Activated naive CD4-positive, alpha-beta T cell treated with anti-CD3 and anti-CD28 coated beads, Interleukin-2, amount 10 ng/mL, durations not matched to agents 7 days and 5 days (primary cell): ENCODE measurements around the gene FBXL14.

Source experiments
- CTCF ChIA-PET: fragments of 350-600 bp; sonication (Branson Sonifier 250); formaldehyde crosslinking; loops from one replicate; lab custom pipeline; 2021; ENCODE audit warnings: antibody characterized with exemption; lab: Charles Lee
- DNase-seq: peaks from one replicate; pipeline ENCODE4 v3.0.0-alpha.2; 2020
- H3K27ac Mint-ChIP-seq: one replicate; pipeline ENCODE4 v1.8.0; 2021; ENCODE audit warnings: mild to moderate bottlenecking, moderate library complexity, mixed read lengths
- H3K27me3 Mint-ChIP-seq: one replicate; pipeline ENCODE4 v1.8.0; 2021; ENCODE audit warnings: mild to moderate bottlenecking, mixed read lengths
- H3K36me3 Mint-ChIP-seq: one replicate; pipeline ENCODE4 v1.8.0; 2021; ENCODE audit warnings: mixed read lengths
- H3K4me1 Mint-ChIP-seq: one replicate; pipeline ENCODE4 v1.8.0; 2021; ENCODE audit warnings: mixed read lengths
- H3K4me3 Mint-ChIP-seq: one replicate; pipeline ENCODE4 v1.8.0; 2021; ENCODE audit warnings: mild to moderate bottlenecking, moderate library complexity, mixed read lengths
- H3K9me3 Mint-ChIP-seq: one replicate; pipeline ENCODE4 v1.8.0; 2021; ENCODE audit warnings: mixed read lengths

FBXL14 gene

GRCh38 chr12:1580526-1580925 is 13.9 kb downstream of the FBXL14 start:
- Mint-ChIP-seq H3K9me3 (no peaks in the 10 kb centered on the region), H3K4me3 (no peak overlapping the region), H3K27me3 (peaks cover 7% of the 10 kb centered on the region), H3K4me1 (peaks cover 6% of the 10 kb centered on the region), H3K27ac (no peak overlapping the region), H3K36me3 (no peaks in the 10 kb centered on the region)
- CTCF ChIA-PET: interaction anchor here (1.1 to 9.6 kb wide), 3 partner anchors 24 to 1011 kb away, joined by 3 to 210 read pairs (median 3); no protein-coding TSS in a partner anchor
- DNase-seq: no peak

- CTCF ChIA-PET: interaction anchor here (1.1 to 9.6 kb wide), 2 partner anchors 462 to 1010 kb away, joined by 3 to 210 read pairs; no protein-coding TSS in a partner anchor
- Mint-ChIP-seq H3K4me1 (peaks cover 6% of the 10 kb centered on the region), H3K9me3 (no peaks in the 10 kb centered on the region), H3K27me3 (peaks cover 9% of the 10 kb centered on the region), H3K27ac (no peak overlapping the region), H3K36me3 (no peaks in the 10 kb centered on the region), H3K4me3 (no peak overlapping the region)
- DNase-seq: no peak
These were observed 14.5 kb downstream of the FBXL14 start for GRCh38 chr12:1579651-1580435.

DNA sequence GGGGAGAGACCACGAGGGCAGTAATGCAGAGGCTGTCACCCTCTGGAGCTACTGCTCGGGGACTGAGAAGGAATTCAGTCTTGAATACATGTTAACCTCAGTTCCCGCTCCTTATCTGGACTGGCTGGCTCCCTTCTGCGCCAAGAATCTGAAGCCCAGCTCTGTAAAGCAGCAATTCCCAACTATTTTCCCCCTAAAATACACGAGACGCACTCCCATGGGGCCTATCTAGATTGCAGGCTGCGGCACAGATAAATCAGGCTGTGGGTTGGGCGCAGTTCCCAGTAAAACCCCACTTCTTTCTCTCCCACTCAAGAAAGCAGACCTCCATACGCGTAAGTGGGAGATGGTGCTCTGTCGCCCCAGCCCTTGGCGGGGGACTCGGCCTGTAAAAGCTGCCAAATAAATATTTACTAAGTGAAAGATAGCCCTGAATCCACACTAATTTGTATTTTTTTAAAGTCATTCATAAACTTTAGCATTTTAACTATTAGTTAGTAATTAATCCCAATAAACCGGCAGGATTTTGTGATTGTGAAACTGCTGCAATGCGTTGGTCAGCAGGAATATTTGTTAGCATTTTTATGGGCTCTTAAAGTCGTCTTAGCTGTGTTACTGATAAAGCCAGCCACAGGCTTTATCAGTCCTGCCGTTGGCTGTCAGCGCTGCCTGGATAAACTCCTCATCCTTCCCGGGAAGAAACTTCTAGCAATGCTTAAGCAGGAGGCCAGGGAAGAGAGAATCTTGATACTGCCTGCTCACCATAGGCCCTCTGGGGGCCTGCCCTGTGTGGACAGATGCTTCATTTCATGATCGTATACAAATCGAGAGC is 17.8 kb downstream of the FBXL14 start:
- no peak for DNase-seq
- Mint-ChIP-seq H3K9me3 (no peaks in the 10 kb centered on the region), H3K4me3 (no peak overlapping the region), H3K36me3 (no peaks in the 10 kb centered on the region), H3K27me3 (peaks cover 16% of the 10 kb centered on the region), H3K4me1 (no peaks in the 10 kb centered on the region), H3K27ac (no peak overlapping the region)
- CTCF ChIA-PET: interaction anchor here (0.6 to 9.6 kb wide), 2 partner anchors 104 to 458 kb away, joined by 5 to 210 read pairs; no protein-coding TSS in a partner anchor

- no peak for DNase-seq
- Mint-ChIP-seq H3K36me3 (no peaks in the 10 kb centered on the region), H3K9me3 (no peaks in the 10 kb centered on the region), H3K27me3 (peaks cover 16% of the 10 kb centered on the region), H3K4me3 (no peak overlapping the region), H3K4me1 (no peaks in the 10 kb centered on the region), H3K27ac (no peak overlapping the region)
- CTCF ChIA-PET: no interaction called here
These were observed 18.7 kb downstream of the FBXL14 start for GRCh38 chr12:1575408-1576401.

- Mint-ChIP-seq H3K4me3 (no peak overlapping the region), H3K36me3 (no peaks in the 10 kb centered on the region), H3K27me3 (peaks cover 22% of the 10 kb centered on the region), H3K27ac (no peak overlapping the region), H3K4me1 (no peaks in the 10 kb centered on the region), H3K9me3 (no peaks in the 10 kb centered on the region)
- no peak for DNase-seq
- CTCF ChIA-PET: no interaction called here
These were observed 19.5 kb downstream of the FBXL14 start for GRCh38 chr12:1574865-1575259.

- DNase-seq: no peak
- Mint-ChIP-seq H3K4me3 (no peak overlapping the region), H3K9me3 (no peaks in the 10 kb centered on the region), H3K27ac (no peak overlapping the region), H3K4me1 (no peaks in the 10 kb centered on the region), H3K27me3 (peaks cover 26% of the 10 kb centered on the region), H3K36me3 (no peaks in the 10 kb centered on the region)
- CTCF ChIA-PET: no interaction called here
These were observed 20.2 kb downstream of the FBXL14 start for GRCh38 chr12:1573960-1574864.

- H3K4me1 Mint-ChIP-seq: no peaks in the 10 kb centered on the region
- H3K4me3 Mint-ChIP-seq: no peak overlapping the region
- H3K9me3 Mint-ChIP-seq: no peaks in the 10 kb centered on the region
- CTCF ChIA-PET: no interaction called here
- H3K36me3 Mint-ChIP-seq: no peaks in the 10 kb centered on the region
- peaks cover 26% of the 10 kb centered on the region for H3K27me3 Mint-ChIP-seq
- H3K27ac Mint-ChIP-seq: no peak overlapping the region
- DNase-seq: no peak
These were observed 21.6 kb downstream of the FBXL14 start for GRCh38 chr12:1572731-1573130.

- CTCF ChIA-PET: no interaction called here
- Mint-ChIP-seq H3K36me3 (no peaks in the 10 kb centered on the region), H3K4me3 (no peak overlapping the region), H3K4me1 (no peaks in the 10 kb centered on the region), H3K27me3 (peaks cover 28% of the 10 kb centered on the region), H3K27ac (no peak overlapping the region), H3K9me3 (no peaks in the 10 kb centered on the region)
- no peak for DNase-seq
These were observed 26.5 kb downstream of the FBXL14 start for GRCh38 chr12:1567852-1568251.

DNA sequence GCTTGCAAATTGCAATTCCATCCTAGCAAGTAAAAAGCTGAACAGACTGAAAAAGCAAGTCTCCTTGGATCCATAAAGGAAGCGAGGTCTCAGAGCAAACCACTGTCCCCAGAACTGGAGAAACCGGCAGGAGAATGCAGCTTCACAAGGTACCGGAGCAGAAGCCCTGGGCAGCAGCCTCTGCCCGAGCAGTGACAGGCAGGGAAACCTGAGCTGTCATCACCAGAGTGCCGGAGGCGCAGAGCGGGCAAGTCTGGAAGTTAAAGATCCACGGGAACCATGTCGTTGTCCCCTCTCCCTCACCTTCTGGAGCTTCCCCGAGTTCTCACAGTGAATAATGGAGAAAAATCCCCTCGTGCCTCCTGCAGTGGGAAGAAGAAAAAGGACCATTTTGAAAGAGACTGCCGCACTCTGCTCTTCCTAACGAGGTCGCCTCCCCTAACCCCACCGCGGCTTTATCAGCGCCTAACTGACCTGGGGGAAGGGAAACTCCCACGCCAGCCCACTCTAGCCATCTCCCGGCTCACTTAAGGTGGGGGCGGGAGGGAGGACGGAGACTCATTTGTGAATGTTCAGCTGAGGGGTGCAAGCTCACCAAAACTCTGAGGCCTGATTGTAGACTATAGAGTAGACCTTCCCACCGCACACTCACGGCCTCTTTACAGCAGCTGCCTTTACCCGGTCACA is 27.8 kb downstream of the FBXL14 start:
- H3K4me1 Mint-ChIP-seq: no peaks in the 10 kb centered on the region
- H3K27me3 Mint-ChIP-seq: peaks cover 23% of the 10 kb centered on the region
- DNase-seq: no peak
- no peaks in the 10 kb centered on the region for H3K9me3 Mint-ChIP-seq
- H3K4me3 Mint-ChIP-seq: no peak overlapping the region
- no peak overlapping the region for H3K27ac Mint-ChIP-seq
- CTCF ChIA-PET: interaction anchor here (1.0 to 1.9 kb wide), 2 partner anchors 17 to 448 kb away, joined by 3 to 4 read pairs; no protein-coding TSS in a partner anchor
- no peaks in the 10 kb centered on the region for H3K36me3 Mint-ChIP-seq

DNA sequence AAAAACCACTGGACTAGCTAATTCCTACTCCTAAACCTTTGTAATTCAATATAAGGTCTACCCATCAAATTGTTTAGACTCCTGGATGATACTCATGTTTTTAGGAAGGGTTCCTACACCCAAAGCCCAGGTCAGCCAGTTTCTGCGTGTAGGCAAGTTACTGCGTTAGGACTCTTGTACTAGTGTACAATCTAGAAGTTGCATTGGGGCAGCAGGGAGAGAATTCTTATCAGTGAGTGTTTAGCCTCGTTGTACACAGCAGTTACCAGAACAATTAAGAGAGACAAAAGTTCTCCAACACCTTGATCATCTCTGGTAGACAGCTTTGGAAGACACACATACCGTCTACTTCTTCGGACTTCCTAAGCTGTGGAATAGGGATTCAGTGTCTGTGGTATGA is 29.2 kb downstream of the FBXL14 start:
- Mint-ChIP-seq H3K36me3 (no peaks in the 10 kb centered on the region), H3K27me3 (peaks cover 24% of the 10 kb centered on the region), H3K9me3 (no peaks in the 10 kb centered on the region), H3K4me1 (no peaks in the 10 kb centered on the region), H3K27ac (no peak overlapping the region), H3K4me3 (no peak overlapping the region)
- no peak for DNase-seq
- CTCF ChIA-PET: no interaction called here

- H3K36me3 Mint-ChIP-seq: no peaks in the 10 kb centered on the region
- H3K27ac Mint-ChIP-seq: no peak overlapping the region
- H3K4me3 Mint-ChIP-seq: no peak overlapping the region
- H3K27me3 Mint-ChIP-seq: peaks cover 17% of the 10 kb centered on the region
- H3K9me3 Mint-ChIP-seq: no peaks in the 10 kb centered on the region
- no peak for DNase-seq
- CTCF ChIA-PET: no interaction called here
- H3K4me1 Mint-ChIP-seq: no peaks in the 10 kb centered on the region
These were observed 30.3 kb downstream of the FBXL14 start for GRCh38 chr12:1564067-1564466.

GRCh38 chr12:1562813-1563407 is 31.5 kb downstream of the FBXL14 start:
- no peak overlapping the region for H3K4me3 Mint-ChIP-seq
- CTCF ChIA-PET: interaction anchor here (0.6 kb wide), 1 partner anchor 21 kb away, joined by 4 read pairs; no protein-coding TSS in a partner anchor
- H3K4me1 Mint-ChIP-seq: no peaks in the 10 kb centered on the region
- no peak overlapping the region for H3K27ac Mint-ChIP-seq
- no peak for DNase-seq
- no peaks in the 10 kb centered on the region for H3K36me3 Mint-ChIP-seq
- H3K9me3 Mint-ChIP-seq: no peaks in the 10 kb centered on the region
- peaks cover 22% of the 10 kb centered on the region for H3K27me3 Mint-ChIP-seq
